Parathyroid adenoma (tissue), 2 donors: Measurements from ENCODE around the gene JMJD6.
A peak's percentile ranks its signal among the peaks of the same experiment; 100 is the strongest.

ENCODE experiments used
- H2AFZ ChIP-seq: fragments of 300-600 bp; sonication (generic); one replicate; pipeline ENCODE4 v1.7.0; 2017; ENCODE audit warnings: antibody characterized with exemption, mild to moderate bottlenecking
- H3K27ac ChIP-seq: fragments of 300-600 bp; sonication (generic); one replicate; pipeline ENCODE4 v1.7.0; 2017
- H3K27me3 ChIP-seq: fragments of 300-600 bp; sonication (generic); one replicate; pipeline ENCODE4 v1.7.0; 2017; ENCODE audit warnings: low read length; ENCODE audit not compliant: control insufficient read depth, insufficient read depth
- H3K36me3 ChIP-seq: fragments of 300-600 bp; sonication (generic); one replicate; pipeline ENCODE4 v1.7.0; 2017; ENCODE audit warnings: low read length; ENCODE audit not compliant: control insufficient read depth, insufficient read depth
- H3K4me1 ChIP-seq: fragments of 300-600 bp; sonication (generic); one replicate; pipeline ENCODE4 v1.7.0; 2017; ENCODE audit warnings: control low read depth
- H3K4me2 ChIP-seq: fragments of 300-600 bp; sonication (generic); one replicate; pipeline ENCODE4 v1.7.0; 2017; ENCODE audit warnings: low read length
- H3K4me3 ChIP-seq: fragments of 300-600 bp; sonication (generic); one replicate; pipeline ENCODE4 v1.7.0; 2017; ENCODE audit warnings: low read depth, low read length
- H3K79me2 ChIP-seq: fragments of 300-600 bp; sonication (generic); one replicate; pipeline ENCODE4 v1.7.0; 2017; ENCODE audit warnings: control low read depth
- H3K9ac ChIP-seq: fragments of 300-600 bp; sonication (generic); one replicate; pipeline ENCODE4 v1.7.0; 2017; ENCODE audit warnings: mild to moderate bottlenecking
- H3K9me3 ChIP-seq: fragments of 300-600 bp; sonication (generic); one replicate; pipeline ENCODE4 v1.7.0; 2017; ENCODE audit warnings: low read length; ENCODE audit not compliant: control insufficient read depth
- TF ChIP-seq, protein P1 (sequence below): fragments of 300-600 bp; sonication (generic); IDR thresholded peaks from one replicate; pipeline ENCODE4 v1.7.0; 2017; ENCODE audit warnings: antibody characterized with exemption, mild to moderate bottlenecking
- donor health status: primary hyperparathyroidism.

Gene JMJD6

DNA sequence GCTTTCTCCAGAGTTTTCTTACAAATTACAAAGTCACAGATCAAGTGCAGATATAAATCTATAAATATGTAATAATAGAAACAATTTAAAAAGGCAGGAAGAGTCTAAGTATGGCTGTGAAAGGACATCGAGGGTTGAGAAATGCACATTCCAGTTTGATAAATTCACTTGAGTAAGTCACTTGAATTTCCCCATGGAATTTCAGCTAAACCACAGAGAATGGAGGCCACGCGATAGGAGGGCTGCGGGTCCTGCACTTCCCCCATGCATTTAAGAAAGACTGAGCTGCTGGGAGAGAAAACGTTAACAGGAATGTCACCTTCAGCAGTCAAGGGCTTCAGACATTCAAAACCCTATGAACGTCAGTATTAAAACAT, 9.6 kb downstream of the JMJD6 start:
- no peak overlapping the region for H3K4me2 ChIP-seq
- no peaks in the 10 kb centered on the region for H3K9me3 ChIP-seq
- no peak overlapping the region for H3K9ac ChIP-seq
- no peak overlapping the region for H3K4me3 ChIP-seq
- no peaks in the 10 kb centered on the region for H3K36me3 ChIP-seq
- H3K27ac ChIP-seq, result no peak overlapping the region
- H3K27me3 ChIP-seq, result no peaks in the 10 kb centered on the region
- no peak overlapping the region for H2AFZ ChIP-seq
- peaks cover 10% of the 10 kb centered on the region for H3K79me2 ChIP-seq
- no peaks in the 10 kb centered on the region for H3K4me1 ChIP-seq
- TF ChIP-seq, protein P1, sequence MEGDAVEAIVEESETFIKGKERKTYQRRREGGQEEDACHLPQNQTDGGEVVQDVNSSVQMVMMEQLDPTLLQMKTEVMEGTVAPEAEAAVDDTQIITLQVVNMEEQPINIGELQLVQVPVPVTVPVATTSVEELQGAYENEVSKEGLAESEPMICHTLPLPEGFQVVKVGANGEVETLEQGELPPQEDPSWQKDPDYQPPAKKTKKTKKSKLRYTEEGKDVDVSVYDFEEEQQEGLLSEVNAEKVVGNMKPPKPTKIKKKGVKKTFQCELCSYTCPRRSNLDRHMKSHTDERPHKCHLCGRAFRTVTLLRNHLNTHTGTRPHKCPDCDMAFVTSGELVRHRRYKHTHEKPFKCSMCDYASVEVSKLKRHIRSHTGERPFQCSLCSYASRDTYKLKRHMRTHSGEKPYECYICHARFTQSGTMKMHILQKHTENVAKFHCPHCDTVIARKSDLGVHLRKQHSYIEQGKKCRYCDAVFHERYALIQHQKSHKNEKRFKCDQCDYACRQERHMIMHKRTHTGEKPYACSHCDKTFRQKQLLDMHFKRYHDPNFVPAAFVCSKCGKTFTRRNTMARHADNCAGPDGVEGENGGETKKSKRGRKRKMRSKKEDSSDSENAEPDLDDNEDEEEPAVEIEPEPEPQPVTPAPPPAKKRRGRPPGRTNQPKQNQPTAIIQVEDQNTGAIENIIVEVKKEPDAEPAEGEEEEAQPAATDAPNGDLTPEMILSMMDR, result no peak

DNA sequence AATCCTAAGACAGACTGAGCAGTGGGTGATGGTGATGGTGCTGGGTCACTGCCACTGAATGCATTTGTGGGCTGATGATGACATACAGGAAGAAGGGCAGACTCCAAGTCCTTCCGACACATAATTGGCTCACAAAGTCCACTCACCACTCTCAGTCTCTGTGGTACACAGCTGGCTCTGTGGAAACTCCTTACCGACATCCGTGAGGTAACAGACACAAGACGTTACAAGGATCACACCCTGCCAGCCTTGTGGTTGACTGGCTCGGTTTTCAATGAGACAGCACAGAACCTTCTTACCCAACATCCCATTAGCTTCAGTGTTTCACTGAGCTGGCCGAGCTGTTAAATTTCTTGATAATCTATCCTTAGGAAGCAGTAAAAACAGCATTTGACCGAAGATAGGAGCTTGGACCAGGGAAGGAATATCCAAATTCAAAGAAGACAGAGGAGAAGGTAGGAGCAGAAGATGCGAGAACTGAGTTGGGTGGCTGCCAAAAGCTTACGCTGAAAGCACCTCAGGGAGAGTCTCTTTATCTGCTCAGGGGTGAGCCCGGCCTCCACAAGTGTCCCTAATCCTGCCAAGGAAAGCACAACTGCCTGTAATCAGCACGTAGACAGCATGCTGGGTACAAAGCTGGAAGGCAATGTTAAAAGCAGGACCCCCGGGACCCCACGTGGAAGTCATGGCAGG, 10.1 kb downstream of the JMJD6 start:
- Histone ChIP-seq H3K27me3 (no peaks in the 10 kb centered on the region), H3K4me1 (peaks cover 5% of the 10 kb centered on the region), H3K27ac (no peak overlapping the region), H2AFZ (no peak overlapping the region), H3K9me3 (no peaks in the 10 kb centered on the region), H3K36me3 (no peaks in the 10 kb centered on the region), H3K79me2 (peaks cover 5% of the 10 kb centered on the region), H3K4me3 (no peak overlapping the region), H3K9ac (no peak overlapping the region), H3K4me2 (no peak overlapping the region)
- TF ChIP-seq, protein P1, result no peak

GRCh38 chr17:76715496-76715830, 10.9 kb downstream of the JMJD6 start:
- Histone ChIP-seq H3K9me3 (no peaks in the 10 kb centered on the region), H3K4me1 (peaks cover 6% of the 10 kb centered on the region), H3K9ac (no peak overlapping the region), H3K4me2 (no peak overlapping the region), H3K79me2 (peaks cover 3% of the 10 kb centered on the region), H3K27me3 (no peaks in the 10 kb centered on the region), H3K4me3 (no peak overlapping the region), H2AFZ (no peak overlapping the region), H3K27ac (no peak overlapping the region), H3K36me3 (no peaks in the 10 kb centered on the region)
- TF ChIP-seq, protein P1, result no peak

DNA sequence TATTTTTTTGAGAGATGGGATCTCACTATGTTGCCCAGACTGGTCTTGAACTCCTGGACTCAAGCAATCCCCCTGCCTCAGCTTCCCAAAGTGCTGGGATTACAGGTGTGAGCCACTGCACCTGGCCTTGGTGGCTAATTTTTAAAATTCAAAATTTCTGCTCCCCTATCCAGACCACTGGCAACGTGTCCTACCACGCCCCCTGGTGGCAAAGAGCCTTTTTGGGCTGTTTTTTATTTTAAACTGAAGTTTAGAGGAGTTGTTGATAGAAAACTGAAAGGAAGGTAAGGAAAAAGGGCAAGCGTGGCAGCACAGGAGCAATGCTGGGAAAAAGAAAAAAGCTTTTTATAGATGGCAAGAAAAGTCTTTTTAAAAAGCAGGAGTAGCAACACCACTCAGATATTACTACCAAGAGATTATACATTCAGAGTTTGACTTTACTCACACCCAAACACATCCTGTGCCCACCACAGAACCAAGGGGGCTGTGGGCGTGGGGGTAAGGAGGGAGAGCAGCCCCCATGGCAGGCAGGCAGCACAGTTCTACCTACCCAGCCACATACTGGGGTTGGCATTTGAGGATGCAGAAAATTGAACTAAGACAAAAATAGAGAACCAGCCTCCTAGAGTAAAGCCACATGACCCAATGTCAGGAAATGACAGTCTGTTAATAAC, 11.4 kb downstream of the JMJD6 start:
- Histone ChIP-seq H3K36me3 (no peaks in the 10 kb centered on the region), H3K9me3 (no peaks in the 10 kb centered on the region), H3K27me3 (no peaks in the 10 kb centered on the region), H3K4me3 (no peak overlapping the region), H2AFZ (no peak overlapping the region), H3K9ac (no peak overlapping the region), H3K4me1 (peaks cover 6% of the 10 kb centered on the region), H3K79me2 (peaks cover 6% of the 10 kb centered on the region), H3K4me2 (no peak overlapping the region), H3K27ac (no peak overlapping the region)
- TF ChIP-seq, protein P1, result peak; percentile 96

DNA sequence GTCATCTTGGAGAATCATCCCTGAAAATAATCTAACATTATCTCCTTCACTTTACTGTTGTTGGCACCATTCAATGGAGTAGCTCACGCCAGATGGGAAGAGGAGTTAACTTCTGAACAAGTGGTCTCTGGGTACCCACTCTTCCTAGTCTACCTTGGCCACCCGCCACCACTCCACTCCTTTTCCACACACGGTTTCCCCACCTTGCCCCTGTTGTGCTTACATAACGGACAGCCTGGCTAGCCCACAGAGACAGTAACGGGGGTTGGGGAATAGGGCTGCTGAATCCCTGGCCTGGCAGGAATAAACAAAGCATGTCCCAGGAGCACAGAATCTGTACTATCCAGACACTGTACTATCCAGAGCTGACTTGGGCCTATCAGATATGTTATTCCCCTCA, 12.1 kb downstream of the JMJD6 start:
- Histone ChIP-seq H3K36me3 (no peaks in the 10 kb centered on the region), H3K4me3 (no peak overlapping the region), H3K27me3 (no peaks in the 10 kb centered on the region), H3K27ac (no peak overlapping the region), H3K9me3 (no peaks in the 10 kb centered on the region), H2AFZ (no peak overlapping the region), H3K4me2 (no peak overlapping the region), H3K79me2 (peaks cover 9% of the 10 kb centered on the region), H3K4me1 (peaks cover 6% of the 10 kb centered on the region), H3K9ac (no peak overlapping the region)
- TF ChIP-seq, protein P1, result no peak
